ENCODE results near the gene RPS6KA2.
"Not testable (repeated sequence)": the region's sequence is repeated elsewhere in the genome, so short reads cannot be mapped to it uniquely, and the experiment has no call there.

Gene RPS6KA2

DNA sequence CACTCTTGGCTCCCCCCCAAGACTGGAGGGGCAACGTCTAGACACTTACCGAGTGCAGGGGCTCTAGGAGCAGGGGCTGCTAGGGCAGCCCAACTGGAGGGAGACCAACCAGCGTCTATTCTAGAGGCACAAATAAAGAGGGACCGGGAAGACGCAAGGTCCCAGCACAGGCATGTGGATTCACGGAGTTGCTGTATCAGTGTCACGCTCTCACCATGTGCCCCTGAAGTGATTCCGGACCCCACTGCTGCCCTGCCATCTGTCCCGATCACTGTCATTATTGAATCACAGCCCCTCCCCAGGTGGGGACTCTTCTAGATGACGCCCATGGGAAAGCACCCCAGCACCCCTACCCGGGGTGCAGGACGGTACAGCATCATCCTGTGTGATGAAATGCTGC is 94.7 kb downstream of the RPS6KA2 start:
- Histone ChIP-seq H3K4me3 (ENCODE audit: control insufficient read depth in 1 of 7, extremely low read depth in 1 of 7, insufficient read depth in 4 of 7, low read depth in 2 of 7, low read length in 6 of 7) (no peak overlapping the region), H3K27ac (ENCODE audit: insufficient read depth in 1 of 2, low read depth in 1 of 2, low read length in 2 of 2, poor library complexity in 1 of 2, severe bottlenecking in 2 of 2) (no peak overlapping the region), H3K36me3 (ENCODE audit: control insufficient read depth in 4 of 4, insufficient read depth in 4 of 4, low read length in 3 of 4) (no peaks in the 10 kb centered on the region), H3K9me3 (ENCODE audit: control extremely low read depth in 1 of 5, control insufficient read depth in 4 of 5, insufficient read depth in 2 of 5, low read depth in 1 of 5, low read length in 4 of 5) (no peaks in the 10 kb centered on the region), H3K27me3 (replicated peaks in 2 of 5; ENCODE audit: control insufficient read depth in 4 of 5, insufficient read depth in 5 of 5, low read length in 4 of 5) (no peaks in the 10 kb centered on the region), H3K4me1 (ENCODE audit: control extremely low read depth in 1 of 4, control insufficient read depth in 4 of 4, insufficient read depth in 4 of 4, low read length in 3 of 4) (no peaks in the 10 kb centered on the region)
- no peak for DNase-seq
- 98% methylated on average over 12 of the region's 12 CpGs for WGBS (ENCODE audit: insufficient coverage)
- ChIA-PET CTCF (interaction anchor here (1.3 kb wide), 1 partner anchor 97 kb away, joined by 3 read pairs; no protein-coding TSS in a partner anchor), POLR2A (no interaction called here)

DNA sequence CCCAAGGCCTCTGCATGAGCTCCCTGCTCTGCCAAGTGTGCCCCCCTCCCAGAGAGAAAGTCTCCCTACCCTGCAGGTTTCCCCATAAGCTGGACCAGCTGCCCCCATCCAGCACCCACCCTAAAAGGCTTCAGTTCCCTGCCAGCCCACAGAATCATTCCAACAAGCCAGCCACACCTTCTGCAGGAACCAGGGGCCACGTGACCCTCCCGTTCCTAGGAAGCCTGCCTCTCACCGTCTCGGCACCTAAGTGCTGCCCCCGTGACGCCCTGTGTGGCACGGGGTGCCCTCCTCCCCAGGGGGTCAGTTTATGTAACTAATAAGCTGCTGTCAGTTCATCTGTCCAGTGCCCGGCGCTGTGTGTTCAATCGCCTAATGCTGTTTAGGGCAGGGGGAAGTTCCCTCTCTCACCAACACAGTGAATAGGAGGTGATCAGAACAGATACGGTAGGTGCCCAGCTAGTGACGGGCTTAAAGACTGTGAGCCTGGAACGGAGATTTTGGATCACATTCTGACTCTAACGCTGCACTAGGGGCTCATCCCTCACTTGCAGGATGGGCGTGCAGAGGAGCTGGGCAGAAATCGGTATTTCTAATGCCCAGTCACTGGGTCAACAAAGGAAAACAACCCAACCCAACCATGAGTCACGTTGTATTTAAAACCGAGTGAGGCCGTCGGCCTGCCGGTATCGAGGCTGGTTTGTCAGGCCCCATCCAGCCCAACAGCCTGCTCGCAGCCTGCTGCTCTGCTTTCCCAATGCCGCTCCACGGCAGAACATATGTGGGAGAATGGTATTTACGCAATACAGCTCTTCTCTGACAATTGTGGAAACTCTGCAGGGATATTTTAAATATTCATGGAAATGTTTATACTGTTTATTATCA is 96.6 kb downstream of the RPS6KA2 start:
- ChIA-PET POLR2A (no interaction called here), CTCF (interaction anchor here (0.8 to 1.3 kb wide), 2 partner anchors 10 to 95 kb away, joined by 3 read pairs; no protein-coding TSS in a partner anchor)
- 97% methylated on average over 19 of the region's 26 CpGs for WGBS (ENCODE audit: insufficient coverage)
- Histone ChIP-seq H3K27me3 (replicated peaks in 2 of 5; ENCODE audit: control insufficient read depth in 4 of 5, insufficient read depth in 5 of 5, low read length in 4 of 5) (no peaks in the 10 kb centered on the region), H3K9me3 (ENCODE audit: control extremely low read depth in 1 of 5, control insufficient read depth in 4 of 5, insufficient read depth in 2 of 5, low read depth in 1 of 5, low read length in 4 of 5) (no peaks in the 10 kb centered on the region), H3K36me3 (ENCODE audit: control insufficient read depth in 4 of 4, insufficient read depth in 4 of 4, low read length in 3 of 4) (no peaks in the 10 kb centered on the region), H3K27ac (ENCODE audit: insufficient read depth in 1 of 2, low read depth in 1 of 2, low read length in 2 of 2, poor library complexity in 1 of 2, severe bottlenecking in 2 of 2) (no peak overlapping the region), H3K4me1 (ENCODE audit: control extremely low read depth in 1 of 4, control insufficient read depth in 4 of 4, insufficient read depth in 4 of 4, low read length in 3 of 4) (no peaks in the 10 kb centered on the region), H3K4me3 (ENCODE audit: control insufficient read depth in 1 of 7, extremely low read depth in 1 of 7, insufficient read depth in 4 of 7, low read depth in 2 of 7, low read length in 6 of 7) (no peak overlapping the region)
- no peak for DNase-seq

- 100% methylated on average over 1 of the region's 4 CpGs for WGBS (ENCODE audit: insufficient coverage)
- H3K4me1 ChIP-seq (ENCODE audit: control extremely low read depth in 1 of 4, control insufficient read depth in 4 of 4, insufficient read depth in 4 of 4, low read length in 3 of 4) = no peaks in the 10 kb centered on the region
- no peaks in the 10 kb centered on the region for H3K36me3 ChIP-seq (ENCODE audit: control insufficient read depth in 4 of 4, insufficient read depth in 4 of 4, low read length in 3 of 4)
- no peak overlapping the region for H3K27ac ChIP-seq (ENCODE audit: insufficient read depth in 1 of 2, low read depth in 1 of 2, low read length in 2 of 2, poor library complexity in 1 of 2, severe bottlenecking in 2 of 2)
- POLR2A ChIA-PET = no interaction called here
- no peaks in the 10 kb centered on the region for H3K9me3 ChIP-seq (ENCODE audit: control extremely low read depth in 1 of 5, control insufficient read depth in 4 of 5, insufficient read depth in 2 of 5, low read depth in 1 of 5, low read length in 4 of 5)
- peaks cover 0 to 2% (median 0%) of the 10 kb centered on the region in 5 experiments for H3K27me3 ChIP-seq (replicated peaks in 2 of 5; ENCODE audit: control insufficient read depth in 4 of 5, insufficient read depth in 5 of 5, low read length in 4 of 5)
- DNase-seq = peak; percentile 22 to 70 (median 56)
- CTCF ChIA-PET = interaction anchor here (0.8 kb wide), 1 partner anchor 9 kb away, joined by 3 read pairs; no protein-coding TSS in a partner anchor
- H3K4me3 ChIP-seq (ENCODE audit: control insufficient read depth in 1 of 7, extremely low read depth in 1 of 7, insufficient read depth in 4 of 7, low read depth in 2 of 7, low read length in 6 of 7) = no peak overlapping the region
Measured at GRCh38 chr6:166529586-166529985, 97.5 kb downstream of the RPS6KA2 start.

DNA sequence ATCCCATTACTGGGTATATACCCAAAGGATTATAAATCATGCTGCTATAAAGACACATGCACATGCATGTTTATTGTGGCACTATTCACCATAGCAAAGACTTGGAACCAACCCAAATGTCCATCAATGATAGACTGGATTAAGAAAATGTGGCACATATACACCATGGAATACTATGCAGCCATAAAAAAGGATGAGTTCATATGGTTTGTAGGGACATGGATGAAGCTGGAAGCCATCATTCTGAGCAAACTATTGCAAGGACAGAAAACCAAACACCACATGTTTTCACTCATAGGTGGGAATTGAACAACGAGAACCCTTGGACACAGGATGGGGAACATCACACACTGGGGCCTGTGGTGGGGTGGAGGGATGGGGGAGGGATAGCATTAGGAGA is 98.0 kb downstream of the RPS6KA2 start:
- WGBS (ENCODE audit: insufficient coverage) = no CpG with 5 or more reads among the region's 1 CpG
- H3K4me1 ChIP-seq (ENCODE audit: control extremely low read depth in 1 of 4, control insufficient read depth in 4 of 4, insufficient read depth in 4 of 4, low read length in 3 of 4); H3K27me3 ChIP-seq (replicated peaks in 2 of 5; ENCODE audit: control insufficient read depth in 4 of 5, insufficient read depth in 5 of 5, low read length in 4 of 5); H3K4me3 ChIP-seq (ENCODE audit: control insufficient read depth in 1 of 7, extremely low read depth in 1 of 7, insufficient read depth in 4 of 7, low read depth in 2 of 7, low read length in 6 of 7); POLR2A ChIA-PET; H3K9me3 ChIP-seq (ENCODE audit: control extremely low read depth in 1 of 5, control insufficient read depth in 4 of 5, insufficient read depth in 2 of 5, low read depth in 1 of 5, low read length in 4 of 5); H3K27ac ChIP-seq (ENCODE audit: insufficient read depth in 1 of 2, low read depth in 1 of 2, low read length in 2 of 2, poor library complexity in 1 of 2, severe bottlenecking in 2 of 2); DNase-seq; CTCF ChIA-PET; H3K36me3 ChIP-seq (ENCODE audit: control insufficient read depth in 4 of 4, insufficient read depth in 4 of 4, low read length in 3 of 4): not testable (repeated sequence)

GRCh38 chr6:166527849-166528248 is 99.2 kb downstream of the RPS6KA2 start:
- H3K9me3 ChIP-seq (ENCODE audit: control extremely low read depth in 1 of 5, control insufficient read depth in 4 of 5, insufficient read depth in 2 of 5, low read depth in 1 of 5, low read length in 4 of 5) = no peaks in the 10 kb centered on the region
- WGBS (ENCODE audit: insufficient coverage) = 100% methylated on average over 3 of the region's 4 CpGs
- H3K27me3 ChIP-seq (replicated peaks in 2 of 5; ENCODE audit: control insufficient read depth in 4 of 5, insufficient read depth in 5 of 5, low read length in 4 of 5) = peaks cover 0 to 5% (median 0%) of the 10 kb centered on the region in 5 experiments
- no peaks in the 10 kb centered on the region for H3K36me3 ChIP-seq (ENCODE audit: control insufficient read depth in 4 of 4, insufficient read depth in 4 of 4, low read length in 3 of 4)
- H3K27ac ChIP-seq (ENCODE audit: insufficient read depth in 1 of 2, low read depth in 1 of 2, low read length in 2 of 2, poor library complexity in 1 of 2, severe bottlenecking in 2 of 2) = no peak overlapping the region
- H3K4me3 ChIP-seq (ENCODE audit: control insufficient read depth in 1 of 7, extremely low read depth in 1 of 7, insufficient read depth in 4 of 7, low read depth in 2 of 7, low read length in 6 of 7) = no peak overlapping the region
- no peaks in the 10 kb centered on the region for H3K4me1 ChIP-seq (ENCODE audit: control extremely low read depth in 1 of 4, control insufficient read depth in 4 of 4, insufficient read depth in 4 of 4, low read length in 3 of 4)
- ChIA-PET POLR2A (no interaction called here), CTCF (no interaction called here)
- no peak for DNase-seq

DNA sequence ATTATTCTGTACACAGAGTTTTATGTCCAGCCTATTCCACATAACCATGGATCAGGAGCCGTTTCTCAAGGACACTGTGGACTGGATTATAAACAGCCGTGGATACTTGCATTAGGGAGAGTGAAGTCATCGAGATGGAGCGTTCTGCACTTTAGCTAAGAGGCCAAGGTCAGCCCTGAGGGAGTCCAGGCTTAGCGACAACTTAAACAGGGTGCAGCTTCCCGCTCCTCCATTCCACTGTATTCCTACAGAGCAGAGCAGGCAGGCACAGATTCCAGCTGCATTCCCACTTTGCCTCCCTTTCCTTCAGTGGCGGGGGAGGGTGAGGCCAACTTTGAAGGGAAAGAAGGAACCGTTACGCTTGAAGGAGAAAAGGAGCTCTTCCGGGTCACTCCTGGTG is 100.1 kb downstream of the RPS6KA2 start:
- no peak for DNase-seq
- Histone ChIP-seq H3K36me3 (ENCODE audit: control insufficient read depth in 4 of 4, insufficient read depth in 4 of 4, low read length in 3 of 4) (no peaks in the 10 kb centered on the region), H3K27ac (ENCODE audit: insufficient read depth in 1 of 2, low read depth in 1 of 2, low read length in 2 of 2, poor library complexity in 1 of 2, severe bottlenecking in 2 of 2) (no peak overlapping the region), H3K27me3 (replicated peaks in 2 of 5; ENCODE audit: control insufficient read depth in 4 of 5, insufficient read depth in 5 of 5, low read length in 4 of 5) (peaks cover 0 to 5% (median 0%) of the 10 kb centered on the region in 5 experiments), H3K9me3 (ENCODE audit: control extremely low read depth in 1 of 5, control insufficient read depth in 4 of 5, insufficient read depth in 2 of 5, low read depth in 1 of 5, low read length in 4 of 5) (no peaks in the 10 kb centered on the region), H3K4me3 (ENCODE audit: control insufficient read depth in 1 of 7, extremely low read depth in 1 of 7, insufficient read depth in 4 of 7, low read depth in 2 of 7, low read length in 6 of 7) (no peak overlapping the region), H3K4me1 (ENCODE audit: control extremely low read depth in 1 of 4, control insufficient read depth in 4 of 4, insufficient read depth in 4 of 4, low read length in 3 of 4) (no peaks in the 10 kb centered on the region)
- POLR2A ChIA-PET = no interaction called here
- CTCF ChIA-PET = no interaction called here
- 99% methylated on average over 7 of the region's 10 CpGs for WGBS (ENCODE audit: insufficient coverage)

GRCh38 chr6:166525567-166525966 is 101.5 kb downstream of the RPS6KA2 start:
- Histone ChIP-seq H3K27me3 (replicated peaks in 2 of 5; ENCODE audit: control insufficient read depth in 4 of 5, insufficient read depth in 5 of 5, low read length in 4 of 5) (peaks cover 0 to 5% (median 0%) of the 10 kb centered on the region in 5 experiments), H3K36me3 (ENCODE audit: control insufficient read depth in 4 of 4, insufficient read depth in 4 of 4, low read length in 3 of 4) (no peaks in the 10 kb centered on the region), H3K4me1 (ENCODE audit: control extremely low read depth in 1 of 4, control insufficient read depth in 4 of 4, insufficient read depth in 4 of 4, low read length in 3 of 4) (no peaks in the 10 kb centered on the region), H3K9me3 (ENCODE audit: control extremely low read depth in 1 of 5, control insufficient read depth in 4 of 5, insufficient read depth in 2 of 5, low read depth in 1 of 5, low read length in 4 of 5) (peaks cover 0 to 5% (median 0%) of the 10 kb centered on the region in 5 experiments), H3K27ac (ENCODE audit: insufficient read depth in 1 of 2, low read depth in 1 of 2, low read length in 2 of 2, poor library complexity in 1 of 2, severe bottlenecking in 2 of 2) (no peak overlapping the region), H3K4me3 (ENCODE audit: control insufficient read depth in 1 of 7, extremely low read depth in 1 of 7, insufficient read depth in 4 of 7, low read depth in 2 of 7, low read length in 6 of 7) (no peak overlapping the region)
- POLR2A ChIA-PET = no interaction called here
- 98% methylated on average over 6 of the region's 9 CpGs for WGBS (ENCODE audit: insufficient coverage)
- no peak for DNase-seq
- CTCF ChIA-PET = no interaction called here
